Measurements from ENCODE around the gene DFFA. TPM values are rescaled to one million over a fixed set of nuclear protein-coding genes. Genes with fewer than 3 reads are reported as not detected.
A peak's percentile ranks its signal among the peaks of the same experiment; 100 is the strongest.

DFFA gene
- total and polyA plus RNA-seq, 2 of the 4 experiments (the other 2 are of a cell fraction): 28.1 to 62.6 TPM

GRCh38 chr1:10513199-10513598, 40.9 kb upstream of the DFFA start:
- no peak overlapping the region for H3K4me3 ChIP-seq (ENCODE audit: insufficient read depth, low read depth, low read length)
- WGBS, 2 experiments (ENCODE audit: extremely low coverage in 2 of 2, insufficient read length in 1 of 2): no CpG with 5 or more reads among the region's 5 CpGs
- H3K27me3 ChIP-seq (ENCODE audit: control insufficient read depth, insufficient read depth, low read length): no peaks in the 10 kb centered on the region
- H3K56ac ChIP-seq (ENCODE audit: extremely low read depth, insufficient read depth, low read length): no peak overlapping the region
- no peak overlapping the region for H3K23ac ChIP-seq (ENCODE audit: low read depth, low read length)
- H3K4me1 ChIP-seq (ENCODE audit: control insufficient read depth, insufficient read depth, low read length): peaks cover 28% of the 10 kb centered on the region
- DNase-seq: no peak
- peaks cover 21% of the 10 kb centered on the region for H3K9me1 ChIP-seq (ENCODE audit: insufficient read depth, low read length)
- peaks cover 16% of the 10 kb centered on the region; the same call in 1 of the 2 replicates for H4K20me1 ChIP-seq (ENCODE audit: insufficient read depth, low read length)
- no peak overlapping the region for H2AK9ac ChIP-seq (replicated peaks; ENCODE audit: low read depth, low read length, poor library complexity)
- H3K18ac ChIP-seq (ENCODE audit: low read depth, low read length): no peak overlapping the region
- POLR2A ChIA-PET (ENCODE audit: unreplicated experiment): no interaction called here
- peaks cover 52 to 88% of the 10 kb centered on the region in 2 experiments for H3K79me1 ChIP-seq (ENCODE audit: low read depth in 1 of 2, low read length in 2 of 2)
- H3K9ac ChIP-seq (ENCODE audit: low read depth, low read length): no peak overlapping the region
- intact Hi-C loops (cut with micrococcal nuclease): loop anchor here (5.0 kb wide), 1 partner anchor 284 kb away; the partner anchor contains the start of gene CASZ1
- H3K4me2 ChIP-seq (ENCODE audit: low read depth, low read length): no peak overlapping the region
- no peak overlapping the region for H4K8ac ChIP-seq (ENCODE audit: low read depth in 2 of 2, low read length in 2 of 2)
- H2BK20ac ChIP-seq (ENCODE audit: low read depth, low read length): peak overlapping the region; percentile 63; the same call in 1 of the 2 replicates
- dilution Hi-C loops (cut with HindIII; ENCODE audit: low sequenced_read_pairs, unreplicated experiment): no loop called here
- H3K4ac ChIP-seq (ENCODE audit: low read depth, low read length): peak overlapping the region; percentile 42
- CTCF ChIA-PET: interaction anchor here (1.0 kb wide), 1 partner anchor 209 kb away, joined by 3 read pairs; no protein-coding TSS in a partner anchor
- TF ChIP-seq RCOR1 (IDR thresholded peaks at IDR 0.05; ENCODE audit: insufficient replicate concordance, low read length) (no peak), BHLHE40 (IDR thresholded peaks at IDR 0.05; ENCODE audit: low read depth, low read length) (no peak), CEBPB (IDR thresholded peaks at IDR 0.05; ENCODE audit: low read depth, low read length) (no peak), SMC3 (IDR thresholded peaks at IDR 0.05; ENCODE audit: low read depth, low read length) (no peak), MAFK (IDR thresholded peaks at IDR 0.05; ENCODE audit: low read depth, low read length) (no peak), RAD21 (IDR thresholded peaks at IDR 0.05; ENCODE audit: low read length) (no peak), CHD1 (IDR thresholded peaks at IDR 0.05; ENCODE audit: low read depth, low read length) (no peak), POLR2A (IDR thresholded peaks at IDR 0.05; ENCODE audit: low read depth, low read length) (no peak), RFX5 (IDR thresholded peaks at IDR 0.05; ENCODE audit: low read depth, low read length) (no peak), ELK1 (IDR thresholded peaks at IDR 0.05; ENCODE audit: borderline replicate concordance, low read depth, low read length) (no peak), USF2 (IDR thresholded peaks at IDR 0.05; ENCODE audit: low read depth, low read length) (no peak)
- H3K14ac ChIP-seq (replicated peaks; ENCODE audit: low read depth, low read length): no peak overlapping the region
- no peak overlapping the region; the same call in 1 of the 2 replicates for H4K5ac ChIP-seq (ENCODE audit: low read depth, low read length)
- H2AFZ ChIP-seq (replicated peaks; ENCODE audit: low read length, poor library complexity): no peak overlapping the region
- no peak overlapping the region for H3K27ac ChIP-seq (ENCODE audit: insufficient read depth, low read length)
- H2BK120ac ChIP-seq (ENCODE audit: low read depth, low read length): 0 out of 2 replicates have a peak overlapping the region, but pooled peaks have one; percentile 15
- H4K91ac ChIP-seq (ENCODE audit: insufficient read depth, low read depth, low read length): no peak overlapping the region
- in situ Hi-C loops (cut with MboI; ENCODE audit: low sequenced_read_pairs): loop anchor here (5.0 kb wide), 1 partner anchor 429 kb away; no protein-coding TSS in a partner anchor
- no peaks in the 10 kb centered on the region for H3K9me3 ChIP-seq (ENCODE audit: control insufficient read depth, insufficient read depth, low read length)
- no peak overlapping the region for H2BK5ac ChIP-seq (ENCODE audit: low read depth, low read length, poor library complexity, severe bottlenecking)
- BruUV-seq (replicated peaks): no TSS peak
- ATAC-seq (ENCODE audit: low read depth): no peak
- peak overlapping the region; percentile 46; the same call in 2 of the 3 replicates for H2BK15ac ChIP-seq (ENCODE audit: low read depth, low read length)
- H3K36me3 ChIP-seq (ENCODE audit: control insufficient read depth, insufficient read depth, low read length): no peaks in the 10 kb centered on the region; the same call in 1 of the 2 replicates
- peak overlapping the region; percentile 12; the same call in 1 of the 2 replicates for H2AK5ac ChIP-seq (ENCODE audit: low read depth, low read length)
